Endometrium (tissue), 2 donors: Measurements from ENCODE around the gene UTP25.

Source experiments
- FAIRE-seq: peaks from 2 replicates; lab custom pipeline; 2012; peaks lifted over from hg19 to GRCh38; lab: Jason Lieb, UNC
- donor health status: control.
- donor health status: control.

UTP25 gene

DNA sequence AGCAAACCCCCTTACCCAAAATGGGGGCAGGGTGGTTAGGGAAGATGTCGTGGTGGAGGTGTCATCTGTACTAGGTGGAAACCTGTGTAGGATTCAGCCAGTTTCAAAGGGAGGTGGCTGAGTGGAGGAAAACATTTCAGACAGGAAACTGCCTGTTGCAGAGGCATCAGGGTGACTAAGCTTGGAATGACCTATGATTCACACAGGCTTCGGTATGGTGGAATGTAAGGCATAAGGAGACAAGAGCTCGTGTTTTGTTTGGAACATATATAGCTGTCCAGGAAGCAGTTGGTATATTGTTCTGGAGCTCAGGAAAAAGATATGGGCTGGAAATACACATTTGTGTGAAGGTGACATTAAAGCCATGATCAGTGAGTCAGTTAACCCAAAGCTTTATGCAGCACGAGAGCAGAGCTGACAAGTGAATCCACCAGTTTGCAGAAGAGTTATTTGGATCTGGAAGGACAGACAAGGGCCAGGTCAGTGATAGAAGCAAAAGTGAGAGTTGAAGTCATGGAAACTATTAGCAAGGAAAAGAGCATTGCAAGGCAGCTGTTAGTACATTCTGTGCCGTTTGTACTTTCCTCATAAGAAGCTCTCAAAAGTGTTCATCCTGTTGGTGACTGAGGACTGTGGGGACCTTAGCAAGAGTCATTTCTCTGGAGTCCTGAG, 12.2 kb downstream of the UTP25 start:
- FAIRE-seq, result no peak

DNA sequence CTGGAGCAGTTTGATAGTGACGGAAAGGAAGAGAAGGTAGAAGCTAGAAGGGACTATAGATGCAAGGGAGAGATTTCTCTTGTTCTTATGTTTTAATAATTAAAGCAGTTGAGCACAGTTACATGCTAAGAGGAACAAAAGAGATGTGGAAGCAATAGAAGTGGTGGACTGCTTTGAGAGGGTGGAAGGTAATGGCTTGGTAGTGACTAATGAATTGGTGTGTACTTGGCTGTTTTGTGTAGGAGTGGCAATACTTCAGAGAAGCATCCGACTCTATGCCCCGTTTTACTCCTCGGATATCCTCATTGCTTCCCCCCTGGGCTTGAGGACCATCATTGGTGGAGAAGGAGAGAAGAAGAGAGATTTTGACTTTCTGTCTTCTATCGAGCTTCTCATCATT, 12.8 kb downstream of the UTP25 start:
- no peak for FAIRE-seq

DNA sequence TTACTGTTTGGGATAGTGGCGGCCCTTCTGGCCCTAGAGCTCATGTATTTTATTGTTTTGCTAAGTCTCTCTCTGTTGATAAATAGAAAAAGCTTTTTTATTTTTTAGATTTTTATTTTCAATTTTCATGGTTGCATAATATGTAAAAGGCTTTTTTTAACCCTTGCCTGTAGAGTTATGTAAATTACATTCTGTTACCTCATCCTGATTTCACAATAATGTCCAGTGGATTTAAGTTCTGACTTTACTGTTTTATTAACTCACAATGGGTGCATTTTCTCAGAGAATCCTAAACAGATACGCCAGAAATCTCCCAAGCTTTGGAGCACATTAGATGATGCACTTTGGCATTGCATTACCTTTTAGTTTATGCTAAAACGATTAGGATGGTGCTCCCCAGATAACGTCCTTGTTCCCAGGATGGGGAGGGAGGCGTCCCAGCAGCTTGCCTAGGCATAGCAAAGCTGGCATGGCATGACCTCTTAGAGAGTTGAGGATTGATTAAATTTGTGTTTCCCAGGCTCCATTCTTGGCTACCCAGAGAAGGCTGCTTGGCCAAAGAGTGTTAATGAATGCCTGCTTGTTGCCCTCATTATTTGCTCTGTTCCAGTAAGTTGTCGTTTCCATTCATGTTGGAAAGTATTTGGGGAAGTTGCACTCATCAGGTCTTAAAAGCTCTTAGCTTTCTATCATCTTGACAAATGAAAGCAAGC, 17.1 kb downstream of the UTP25 start:
- no peak for FAIRE-seq

DNA sequence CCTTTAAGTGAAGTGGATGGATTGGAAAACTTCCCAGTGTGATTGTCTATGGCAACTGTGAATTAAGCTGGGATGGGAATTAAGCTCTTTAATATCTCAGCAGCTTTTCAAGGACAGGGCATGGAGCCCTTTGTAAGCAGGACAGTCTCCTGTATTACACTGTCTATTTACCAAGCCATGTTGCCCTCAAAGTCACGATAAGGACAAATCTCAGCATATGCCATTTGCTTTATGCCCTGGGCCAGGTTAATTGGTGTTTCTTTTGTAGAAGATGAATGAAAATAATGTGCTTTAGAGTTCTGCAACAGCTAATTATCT, 17.6 kb downstream of the UTP25 start:
- FAIRE-seq, result no peak

DNA sequence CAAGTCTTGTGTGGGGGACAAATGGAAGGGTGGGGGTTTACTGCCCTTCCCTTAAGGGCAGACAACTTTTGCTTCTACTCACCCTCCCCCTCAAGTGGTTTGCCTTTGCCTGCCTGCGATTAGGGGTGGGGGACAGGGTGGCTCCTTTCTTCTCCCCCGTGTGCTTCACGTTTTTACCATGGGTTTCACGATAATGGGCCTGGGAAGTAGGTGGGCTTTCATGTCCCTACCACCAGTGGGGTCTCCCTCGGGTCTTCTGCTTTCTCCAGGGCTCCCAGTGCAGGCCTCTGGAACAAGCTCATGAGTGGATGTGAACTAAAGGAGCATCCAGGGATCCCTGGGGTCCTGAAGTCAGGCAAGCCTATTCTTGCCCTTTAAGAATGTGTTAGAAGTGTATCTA, 21.6 kb downstream of the UTP25 start:
- FAIRE-seq, result no peak

DNA sequence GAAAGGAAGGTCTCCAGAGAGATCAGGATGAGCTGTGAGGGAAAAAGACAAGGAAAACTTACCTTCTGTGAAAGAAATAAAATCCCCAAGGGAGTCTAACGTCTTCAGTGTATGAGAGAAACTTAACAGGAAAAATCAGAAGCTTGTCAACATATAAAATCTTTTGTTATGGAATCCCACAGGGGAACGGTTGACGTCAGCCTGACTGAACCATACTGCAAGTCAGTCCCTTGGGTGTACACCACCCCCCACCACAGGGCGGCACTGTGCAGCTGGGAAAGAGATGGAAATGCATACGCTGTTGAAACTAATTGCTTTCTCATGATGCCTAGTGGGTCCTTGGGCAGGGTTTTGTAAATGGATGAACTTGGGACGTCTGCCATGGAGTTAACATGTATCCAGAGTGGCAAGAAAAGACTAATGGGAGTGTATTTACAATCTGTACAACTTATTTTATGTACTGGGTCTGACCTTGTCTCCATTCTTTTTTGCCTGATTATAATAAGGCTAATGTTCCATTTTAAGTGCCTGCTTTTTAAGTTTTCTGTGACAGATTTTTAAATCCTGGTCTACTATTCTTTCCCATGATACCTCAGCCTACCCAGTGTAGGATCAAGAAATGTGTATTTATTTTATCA, 22.7 kb downstream of the UTP25 start:
- FAIRE-seq, result no peak

DNA sequence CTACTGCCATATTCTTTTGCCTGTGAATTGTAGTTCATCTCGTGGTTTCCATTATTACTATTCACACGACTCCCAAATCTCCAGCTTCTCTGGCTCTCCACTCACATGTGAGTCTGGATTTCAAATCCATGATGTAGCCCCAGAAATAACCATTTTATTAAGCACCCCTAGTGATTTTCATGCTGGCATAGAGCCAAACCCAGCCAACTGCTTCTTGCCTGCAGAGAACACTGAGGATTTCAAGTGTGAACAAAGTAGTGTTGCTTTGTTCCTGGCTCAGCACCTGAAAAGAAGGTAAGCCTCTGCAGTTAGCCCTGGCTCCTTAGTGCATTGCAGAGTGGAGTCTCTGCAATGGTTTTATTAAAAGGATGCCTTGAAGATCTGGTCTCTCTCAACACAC, 25.9 kb downstream of the UTP25 start:
- no peak for FAIRE-seq

DNA sequence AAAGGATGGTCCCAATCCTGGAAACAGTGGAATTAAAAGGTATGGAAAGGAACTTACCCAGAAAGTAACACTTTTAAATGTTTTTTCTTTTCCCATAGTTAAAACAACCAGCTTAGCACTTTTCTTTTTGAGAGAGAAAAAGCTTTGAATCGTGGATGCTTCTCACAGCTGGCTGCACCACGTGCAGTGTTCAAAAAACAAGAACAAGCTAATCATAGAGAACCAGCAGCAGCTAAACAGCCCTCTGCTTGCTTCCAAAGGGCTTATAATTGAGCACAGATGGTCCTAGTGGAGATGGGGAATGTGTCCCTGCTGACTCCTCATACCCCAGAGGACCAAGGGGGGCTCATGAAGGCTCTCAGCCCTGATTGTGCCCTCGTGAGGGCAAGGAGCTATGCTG, 26.4 kb downstream of the UTP25 start:
- no peak for FAIRE-seq

DNA sequence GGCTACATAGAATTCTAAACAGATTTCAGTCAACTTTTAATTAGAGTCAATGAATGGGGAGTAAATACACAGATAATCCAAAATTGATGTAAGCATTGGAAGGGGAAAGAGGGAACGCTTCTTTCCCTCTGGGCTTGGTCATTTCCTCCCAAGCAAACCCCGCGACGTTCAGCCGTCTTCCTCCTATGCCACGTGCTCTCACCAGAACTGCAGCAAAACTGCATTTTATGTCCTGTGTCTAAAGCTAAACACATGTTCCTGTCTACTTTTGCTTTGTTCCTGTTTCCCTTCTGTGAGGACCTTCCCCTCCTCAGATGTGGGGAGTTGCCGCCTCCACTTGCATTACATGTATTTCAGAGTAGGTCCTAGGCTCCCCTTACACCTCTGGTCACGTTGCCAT, 27.2 kb downstream of the UTP25 start:
- no peak for FAIRE-seq

DNA sequence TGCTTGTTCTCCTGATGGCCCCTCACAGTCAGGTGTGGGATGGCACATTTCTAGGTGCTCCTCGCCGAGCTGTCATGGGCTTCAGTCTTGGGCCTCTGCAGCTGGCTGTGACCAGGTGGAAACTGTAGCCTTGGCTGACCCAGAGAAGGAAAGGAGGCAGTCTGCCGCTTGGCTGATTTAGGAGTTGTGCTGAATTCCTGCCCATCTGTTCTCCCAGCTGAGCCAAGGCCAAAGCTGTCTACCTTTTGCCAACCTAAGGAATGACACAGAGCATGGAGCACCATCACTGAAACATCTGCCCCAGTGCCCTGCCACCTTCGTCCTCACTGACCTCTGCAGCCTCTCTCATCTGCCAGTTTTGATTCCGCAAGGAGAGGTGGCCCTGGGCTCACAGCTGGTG, 27.9 kb downstream of the UTP25 start:
- no peak for FAIRE-seq

DNA sequence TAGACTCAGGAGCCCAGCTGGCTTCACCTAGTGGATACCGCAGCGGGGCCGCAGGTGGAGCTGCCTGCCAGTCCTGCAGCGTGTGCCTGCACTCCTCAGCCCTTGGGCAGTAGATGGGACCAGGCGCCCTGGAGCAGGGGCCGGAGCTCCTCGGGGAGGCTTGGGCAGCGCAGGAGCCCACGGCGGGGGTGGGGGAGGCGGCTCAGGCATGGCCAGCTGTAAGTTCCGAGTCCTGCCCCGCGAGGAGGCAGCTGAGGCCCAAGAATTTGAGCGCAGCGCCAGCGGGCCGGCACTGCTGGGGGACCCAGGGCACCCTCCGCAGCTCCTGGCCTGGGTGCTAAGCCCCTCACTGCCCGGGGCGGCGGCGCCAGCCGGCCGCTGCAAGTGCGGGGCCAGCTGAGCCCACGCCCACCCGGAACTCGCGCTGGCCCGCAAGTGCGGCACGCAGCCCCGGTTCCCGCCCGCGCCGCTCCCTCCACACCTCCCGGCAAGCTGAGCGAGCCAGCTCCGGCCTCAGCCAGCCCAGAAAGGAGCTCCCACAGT, 30.9 kb downstream of the UTP25 start:
- no peak for FAIRE-seq

DNA sequence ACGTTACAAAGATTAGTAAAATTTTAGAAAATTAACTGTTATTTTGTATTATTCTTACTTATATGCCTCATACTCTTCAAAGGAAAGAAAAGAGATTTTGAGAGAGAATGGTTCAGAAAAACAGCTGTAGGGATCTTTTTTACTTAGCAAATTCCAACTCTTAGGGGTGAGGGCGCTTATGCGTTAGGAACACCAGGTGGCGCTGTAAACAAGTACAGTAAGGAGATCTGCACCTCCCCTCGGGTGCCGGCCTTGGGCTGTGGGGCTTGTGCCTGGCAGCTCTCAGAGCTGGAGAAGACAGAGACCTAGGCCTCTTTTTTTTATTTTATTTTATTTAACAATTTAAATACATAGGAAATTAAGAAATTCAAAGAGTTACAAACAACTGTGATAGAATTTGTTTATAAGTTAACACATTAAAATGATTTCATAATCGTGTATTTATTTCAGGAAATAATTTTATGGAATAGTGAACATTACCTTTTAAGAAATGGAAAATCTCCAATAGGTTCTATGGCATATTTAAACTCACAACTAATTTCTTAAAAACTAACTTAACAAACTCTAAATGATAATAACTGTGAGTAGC, 32.6 kb downstream of the UTP25 start:
- FAIRE-seq, result peak; percentile 85

DNA sequence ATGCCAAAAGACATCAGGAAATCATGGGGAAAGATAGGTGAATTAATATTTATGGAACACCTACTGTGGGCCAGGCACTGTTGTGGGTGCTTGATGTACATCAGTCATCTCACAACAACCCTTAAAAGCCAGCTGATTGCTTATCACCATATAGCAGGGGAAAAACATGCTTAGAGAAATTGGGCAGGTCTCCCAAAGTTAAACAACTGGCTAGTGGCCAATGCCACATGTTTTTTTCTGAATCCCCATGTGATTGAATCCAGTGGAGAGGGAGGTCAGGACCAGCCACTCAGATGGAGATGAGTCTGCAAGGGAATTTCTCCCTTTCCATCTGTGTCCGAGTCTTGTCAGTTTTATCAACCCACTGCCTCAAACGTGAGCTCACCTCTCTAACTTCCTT, 33.5 kb downstream of the UTP25 start:
- FAIRE-seq, result no peak

DNA sequence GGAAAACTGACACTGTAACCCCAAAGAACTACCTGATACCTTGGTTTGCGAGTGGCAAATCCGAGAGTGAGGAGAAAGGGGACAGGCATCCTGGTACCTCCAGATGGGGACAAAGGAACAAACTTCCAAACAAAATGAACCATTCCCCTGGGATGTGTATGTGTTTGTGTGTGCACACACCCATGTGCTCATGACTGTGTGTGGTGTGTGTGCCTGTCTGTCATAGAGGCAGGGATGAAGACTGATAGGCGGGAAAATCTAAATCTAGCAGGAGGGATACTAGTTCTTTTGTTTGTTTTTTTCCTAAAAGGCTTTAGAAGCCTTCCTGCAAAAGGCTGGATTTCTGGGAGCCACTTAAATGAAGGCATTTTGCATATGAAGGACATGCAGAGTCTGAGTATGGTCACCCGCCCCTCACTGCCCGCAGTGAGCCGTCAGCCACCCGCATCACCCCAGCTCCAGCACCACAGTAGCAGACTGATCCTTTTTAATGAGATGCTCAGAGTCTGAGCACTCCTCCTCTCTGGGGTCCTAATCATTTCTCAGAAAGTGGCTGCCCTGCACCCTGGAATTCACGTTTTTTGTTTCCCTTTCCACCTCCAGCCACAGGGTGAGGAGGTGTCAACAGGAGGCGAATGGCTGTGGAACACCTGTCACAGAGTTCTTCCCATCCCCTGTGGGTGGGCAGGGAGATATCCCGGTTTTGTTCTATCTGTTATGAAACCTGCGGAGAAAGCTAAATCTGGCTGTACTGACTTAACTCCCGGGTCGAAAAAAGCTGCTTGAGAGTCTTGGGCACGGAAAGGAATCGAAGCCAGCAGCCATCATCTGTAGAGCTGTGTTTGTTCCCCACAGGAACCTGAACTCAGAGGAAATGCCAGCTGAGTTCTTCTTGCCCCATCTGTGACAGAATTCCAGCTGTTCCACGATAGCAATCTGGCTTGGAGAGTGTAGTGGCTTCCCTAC, 34.9 kb downstream of the UTP25 start:
- no peak for FAIRE-seq

DNA sequence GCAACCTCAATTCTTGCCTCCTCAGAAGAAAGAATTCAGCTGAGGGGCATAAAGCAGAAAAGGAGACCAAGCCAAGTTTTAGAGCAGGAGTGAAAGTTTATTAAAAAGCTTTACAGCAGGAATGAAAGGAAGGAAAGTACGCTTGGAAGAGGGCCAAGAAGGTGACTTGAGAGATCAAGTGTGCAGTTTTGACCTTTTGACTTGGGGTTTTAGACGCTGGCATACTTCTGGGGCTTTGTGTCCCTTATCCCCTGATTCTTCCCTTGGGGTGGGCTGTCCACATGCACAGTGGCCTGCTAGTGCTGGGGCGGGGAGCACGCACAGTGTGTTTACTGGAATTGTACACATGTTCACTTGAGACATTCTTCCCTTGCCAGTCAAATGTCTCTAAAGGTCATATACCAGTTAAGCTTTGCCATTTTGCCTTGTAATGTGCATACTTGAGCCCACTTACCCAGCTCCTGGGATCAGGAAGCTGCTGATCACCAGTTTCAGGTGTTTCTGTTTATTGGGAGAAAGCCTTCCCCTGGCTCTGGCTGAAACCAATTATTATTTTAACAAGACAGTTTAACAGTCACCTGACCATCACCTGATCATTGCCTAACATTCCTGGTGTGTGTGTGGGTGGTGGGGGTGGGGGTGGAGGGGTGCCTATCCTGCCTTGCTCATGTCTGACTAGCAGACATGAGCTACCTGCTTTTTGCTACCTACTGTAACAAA, 36.2 kb downstream of the UTP25 start:
- FAIRE-seq, result no peak

DNA sequence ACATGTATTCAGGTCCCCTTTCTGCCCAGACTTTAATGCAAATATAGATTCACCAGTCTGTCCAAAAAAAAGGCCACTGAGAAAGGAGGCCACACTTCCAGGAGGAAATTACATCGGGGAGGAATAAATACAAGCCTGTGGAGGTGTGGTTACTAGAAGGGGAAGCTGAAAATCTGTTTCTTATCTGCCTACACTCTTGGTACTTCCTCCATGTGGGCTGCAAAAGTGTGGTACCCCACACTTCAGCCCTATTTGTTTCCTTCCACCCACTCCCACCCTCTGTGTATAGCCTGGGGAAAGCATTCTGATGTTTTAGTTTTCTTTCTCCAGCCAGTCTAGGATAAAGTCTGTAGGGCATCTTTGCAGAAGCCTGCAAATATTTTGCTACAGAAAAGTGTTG, 38.4 kb downstream of the UTP25 start:
- no peak for FAIRE-seq

DNA sequence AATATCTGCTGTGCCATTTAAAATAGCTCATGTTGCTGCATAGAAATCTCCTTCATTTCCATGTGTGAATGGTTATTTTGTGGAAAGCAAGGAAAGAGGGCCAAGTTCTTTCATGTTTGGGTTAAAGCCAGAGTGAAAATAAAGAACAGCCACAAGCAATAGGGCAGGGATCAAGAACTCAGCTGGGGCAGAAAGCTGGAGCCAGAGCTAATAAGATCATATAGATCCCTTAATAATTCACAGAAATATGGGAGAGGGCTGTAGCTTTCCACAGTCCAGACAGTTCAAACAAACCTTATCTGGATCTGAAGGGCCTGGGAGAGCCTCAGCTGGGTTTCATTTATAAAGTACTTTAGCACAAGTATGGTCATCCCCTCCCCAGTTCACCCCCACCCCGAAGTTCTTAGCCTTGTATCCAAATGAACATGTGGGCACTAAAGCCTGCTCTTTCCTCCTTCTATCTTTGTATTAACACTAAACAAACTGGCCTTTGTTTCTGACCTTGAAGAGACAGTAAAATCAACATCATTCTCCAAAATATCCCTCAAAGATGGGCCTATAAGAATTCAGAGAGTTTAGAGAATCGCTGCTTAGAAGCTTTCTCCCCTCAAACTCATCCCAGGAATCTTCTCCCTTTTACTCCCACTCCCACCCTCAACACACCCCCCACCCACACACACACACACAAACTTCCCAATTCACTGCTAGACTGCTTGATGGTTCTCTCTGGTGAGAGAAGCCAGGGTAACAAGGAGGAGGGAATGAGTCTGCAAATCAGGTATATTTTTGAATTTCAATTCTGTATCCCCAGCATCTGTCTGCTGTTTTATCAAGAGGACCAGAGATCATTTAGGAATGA, 41.7 kb downstream of the UTP25 start:
- no peak for FAIRE-seq

DNA sequence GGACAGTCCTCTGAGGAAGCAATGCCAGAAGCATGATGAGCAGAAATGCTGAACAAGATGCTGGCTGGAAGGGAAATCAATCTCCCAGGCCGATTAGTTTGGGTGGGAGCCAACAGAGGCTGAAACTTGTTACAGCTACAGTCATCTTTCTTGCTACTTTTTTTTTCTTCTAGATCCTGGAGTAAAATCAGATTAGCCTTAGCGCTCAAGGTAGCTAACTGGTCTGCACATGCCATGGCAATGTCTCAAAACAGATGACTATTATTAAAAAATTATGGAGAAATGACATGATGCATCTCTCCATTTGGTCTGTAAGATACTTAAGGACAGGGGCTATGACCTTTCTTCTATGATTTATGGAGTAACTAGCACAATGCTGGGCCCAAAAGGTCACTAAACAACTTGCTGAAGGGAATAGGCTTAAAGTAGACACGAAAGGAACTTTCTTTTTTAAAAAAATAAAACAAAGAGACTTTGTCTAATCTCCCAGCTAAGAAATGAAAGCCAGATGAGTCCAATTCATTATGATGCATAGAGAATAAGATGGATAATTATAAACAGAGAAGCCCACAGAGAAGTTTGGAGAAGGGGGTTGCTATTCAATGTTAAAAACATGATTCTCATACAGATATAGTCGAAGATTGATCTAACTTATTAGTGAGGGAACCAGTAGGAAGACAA, 42.5 kb downstream of the UTP25 start:
- FAIRE-seq, result no peak

DNA sequence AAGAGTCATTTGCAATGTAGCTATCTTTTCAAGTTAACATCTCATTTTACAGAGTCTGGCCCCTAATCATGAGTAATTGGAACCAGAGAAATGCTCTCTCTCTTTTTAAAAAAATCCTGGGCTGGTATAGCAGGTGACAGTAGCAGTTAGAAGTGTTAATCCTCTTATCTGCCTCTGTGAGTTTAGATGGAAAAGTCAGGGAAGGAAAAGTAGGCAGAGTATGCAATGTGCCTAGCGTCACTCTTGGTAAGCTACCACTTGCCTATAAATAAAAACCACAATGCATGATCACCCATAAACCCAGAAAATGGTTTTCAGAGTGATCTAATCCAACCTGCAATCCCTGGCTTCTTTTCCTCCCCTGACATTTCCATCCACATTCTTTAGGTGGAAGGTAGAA, 43.2 kb downstream of the UTP25 start:
- FAIRE-seq, result no peak

DNA sequence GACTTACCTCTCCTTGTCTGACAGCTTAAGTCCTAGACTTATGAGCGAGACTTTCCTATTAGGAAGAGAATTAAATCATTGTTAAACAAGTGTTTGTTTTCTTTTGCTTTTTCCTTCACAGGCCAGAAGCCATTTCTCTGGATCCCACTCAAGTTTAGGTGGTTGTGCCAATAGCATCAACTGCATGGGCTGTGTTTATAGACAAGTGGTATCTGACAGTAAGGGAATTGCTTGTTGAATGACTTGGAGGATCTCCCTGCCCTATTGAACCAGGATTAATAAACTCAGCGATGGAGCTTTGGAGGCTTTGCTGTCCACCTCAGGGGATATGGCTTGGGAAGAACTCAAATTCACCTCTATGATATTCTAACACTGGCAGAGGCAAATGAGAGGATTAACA, 43.7 kb downstream of the UTP25 start:
- no peak for FAIRE-seq
